ENCODE measurements around the gene ZNF341. TPM values are rescaled to one million over a fixed set of nuclear protein-coding genes. Genes with fewer than 3 reads are reported as not detected.

Gene ZNF341
- 4.1 TPM for total RNA-seq

GRCh38 chr20:33731693-33732165 is at the start of gene ZNF341:
Gene ZNF341 (plus strand): TSS chr20:33731996. CDS start chr20:33732022, 26 bp downstream.

DNA sequence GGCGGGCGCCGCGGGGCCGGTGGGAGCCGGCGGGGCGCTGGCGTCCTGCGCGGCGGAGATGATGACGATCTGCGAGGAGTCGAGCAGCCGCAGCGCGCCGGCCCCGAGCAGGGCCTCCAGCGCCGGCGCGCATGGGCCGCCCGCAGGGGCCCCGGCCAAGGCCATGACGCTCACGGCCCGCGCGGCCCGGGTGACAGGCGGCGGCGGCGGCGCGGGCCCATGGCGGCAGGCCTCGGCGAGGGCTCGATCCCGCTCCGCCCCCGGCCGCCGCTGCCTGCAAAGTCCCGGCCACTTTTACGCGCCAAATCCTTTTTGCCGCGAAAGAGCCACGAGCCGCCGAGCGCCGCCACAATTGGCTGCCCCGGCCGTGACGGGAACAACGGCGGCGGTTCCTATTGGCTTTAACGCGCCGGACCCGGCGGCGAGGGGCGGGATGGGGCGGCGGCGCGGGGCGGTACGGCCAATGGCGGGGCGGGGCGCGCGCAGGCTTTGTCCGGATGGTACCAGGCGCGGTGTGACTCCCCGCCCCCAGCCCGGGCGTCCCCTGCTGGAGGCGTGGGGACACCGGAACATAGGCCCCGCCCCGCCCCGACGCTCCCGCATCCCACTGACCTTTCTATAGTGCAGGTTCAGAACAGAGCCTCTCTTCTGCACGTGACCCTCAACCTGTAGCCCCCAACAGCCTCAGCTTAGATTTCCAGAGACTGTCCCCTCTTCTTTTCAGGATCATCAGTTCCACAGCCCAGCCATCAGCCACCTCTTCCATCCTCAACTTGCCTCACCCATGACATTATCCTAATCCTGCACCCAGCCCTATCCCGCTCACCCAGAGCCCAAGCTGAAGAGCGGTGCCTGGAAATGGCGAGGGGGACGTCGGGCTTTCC is 45.5 kb upstream of the ZNF341 start, which contains the start of gene E2F1:
E2F1 (minus strand) TSS at position 286 of the 884 bp plus-strand sequence; CDS start at position 165, 121 bp downstream.

GRCh38 chr20:33719989-33720709 is 11.6 kb upstream of the ZNF341 start, which contains the start of gene PXMP4:
Gene PXMP4 (minus strand): TSS chr20:33720310. CDS start chr20:33720207, 103 bp downstream.

DNA sequence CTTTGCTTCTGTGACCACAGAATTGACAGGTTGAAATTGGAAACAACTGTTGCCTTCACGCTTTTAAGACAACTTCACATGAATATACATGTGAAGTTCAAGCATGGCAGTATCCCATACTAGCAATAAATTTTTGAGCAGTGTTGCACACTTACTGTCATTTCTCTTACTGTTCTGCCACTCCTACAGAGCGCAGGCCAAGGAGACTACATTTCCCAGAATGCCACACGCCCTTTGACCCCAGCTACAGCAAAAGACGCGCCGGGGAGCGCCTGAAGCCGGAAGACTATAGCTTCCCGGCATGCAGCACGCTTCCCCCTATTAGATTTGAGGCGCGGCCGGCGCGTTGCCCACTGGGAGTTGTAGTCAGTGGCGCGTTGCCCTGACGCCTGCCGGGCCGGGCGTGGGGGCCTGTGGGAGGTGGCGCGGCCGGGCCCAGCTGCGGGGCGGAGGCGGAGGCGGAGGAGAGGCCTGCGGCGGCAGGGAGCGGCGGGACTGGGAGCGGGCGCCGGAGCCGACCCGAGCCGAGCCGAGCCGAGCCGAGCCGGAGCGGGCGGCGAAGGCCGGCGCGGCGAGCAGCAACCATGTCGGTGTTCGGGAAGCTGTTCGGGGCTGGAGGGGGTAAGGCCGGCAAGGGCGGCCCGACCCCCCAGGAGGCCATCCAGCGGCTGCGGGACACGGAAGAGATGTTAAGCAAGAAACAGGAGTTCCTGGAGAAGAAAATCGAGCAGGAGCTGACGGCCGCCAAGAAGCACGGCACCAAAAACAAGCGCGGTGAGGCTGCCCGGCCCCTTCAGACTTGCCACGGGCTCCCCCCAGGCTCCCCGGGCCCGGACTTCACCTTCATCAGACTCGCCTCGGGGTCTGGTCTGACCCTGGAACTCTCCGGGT is 79.3 kb downstream of the ZNF341 start, which contains the start of gene CHMP4B:
CHMP4B (plus strand) TSS at position 464 of the 891 bp plus-strand sequence; CDS start at position 585, 121 bp downstream.

Other genes starting within 250 kb of the ZNF341 start
- gene CBFA2T2, start 241.9 kb upstream of the ZNF341 start, total RNA-seq: 34.4 TPM
- gene C20orf144, start 69.7 kb upstream of the ZNF341 start, total RNA-seq: 0.31 TPM
- 1.6 TPM for gene ACTL10, start 65.1 kb upstream of the ZNF341 start, total RNA-seq
- gene NECAB3, start 57.6 kb upstream of the ZNF341 start, total RNA-seq: 32.2 TPM
- 3.4 TPM for gene E2F1, start 45.6 kb upstream of the ZNF341 start, total RNA-seq
- gene PXMP4, start 11.7 kb upstream of the ZNF341 start, total RNA-seq: 16.3 TPM
- gene CHMP4B, start 79.4 kb downstream of the ZNF341 start, total RNA-seq: 23.5 TPM